ENCODE results near the gene FAM9C. TPM values are rescaled to one million over a fixed set of nuclear protein-coding genes. Genes with fewer than 3 reads are reported as not detected.
"Not testable (repeated sequence)": the region's sequence is repeated elsewhere in the genome, so short reads cannot be mapped to it uniquely, and the experiment has no call there.

The FAM9C gene
- total RNA-seq, 1 donor from 2014 or later, result 0.31 TPM

DNA sequence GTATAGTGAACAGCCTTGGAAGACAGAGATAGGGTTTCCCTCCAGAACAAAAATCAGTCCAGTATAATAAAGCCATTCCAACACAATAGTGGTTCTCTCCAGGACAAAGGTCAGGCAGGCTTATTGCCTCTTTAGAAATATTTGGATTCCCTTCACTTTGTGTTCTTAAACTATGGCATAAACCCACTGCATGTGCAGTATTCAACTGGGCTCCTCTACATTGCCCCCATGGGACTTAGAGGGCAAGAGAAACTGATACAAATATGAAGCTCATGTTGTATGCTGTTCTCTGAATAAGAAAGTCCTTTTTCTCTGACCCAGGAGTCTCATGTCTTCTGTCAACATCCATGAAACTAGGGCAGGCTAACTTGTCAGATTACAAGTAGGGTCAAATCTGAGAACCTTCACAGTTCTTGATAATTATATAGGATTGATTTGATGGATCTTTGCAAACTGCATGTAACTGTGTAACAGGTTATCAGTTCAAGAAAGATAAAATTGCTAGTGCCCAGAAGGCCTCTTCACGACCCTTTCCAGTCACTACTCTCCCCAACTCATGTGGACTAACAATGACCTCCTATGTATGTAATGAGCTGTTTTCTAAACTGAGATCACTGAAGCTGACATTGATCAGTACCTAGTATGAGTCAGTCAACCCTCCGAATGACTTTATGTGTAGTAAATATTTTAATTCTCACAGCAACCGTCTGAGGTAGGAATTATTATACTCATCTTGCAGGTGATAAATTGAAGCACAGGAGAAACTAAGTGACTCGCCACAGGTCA, 31.9 kb upstream of the FAM9C start:
- DNase-seq, result no peak

DNA sequence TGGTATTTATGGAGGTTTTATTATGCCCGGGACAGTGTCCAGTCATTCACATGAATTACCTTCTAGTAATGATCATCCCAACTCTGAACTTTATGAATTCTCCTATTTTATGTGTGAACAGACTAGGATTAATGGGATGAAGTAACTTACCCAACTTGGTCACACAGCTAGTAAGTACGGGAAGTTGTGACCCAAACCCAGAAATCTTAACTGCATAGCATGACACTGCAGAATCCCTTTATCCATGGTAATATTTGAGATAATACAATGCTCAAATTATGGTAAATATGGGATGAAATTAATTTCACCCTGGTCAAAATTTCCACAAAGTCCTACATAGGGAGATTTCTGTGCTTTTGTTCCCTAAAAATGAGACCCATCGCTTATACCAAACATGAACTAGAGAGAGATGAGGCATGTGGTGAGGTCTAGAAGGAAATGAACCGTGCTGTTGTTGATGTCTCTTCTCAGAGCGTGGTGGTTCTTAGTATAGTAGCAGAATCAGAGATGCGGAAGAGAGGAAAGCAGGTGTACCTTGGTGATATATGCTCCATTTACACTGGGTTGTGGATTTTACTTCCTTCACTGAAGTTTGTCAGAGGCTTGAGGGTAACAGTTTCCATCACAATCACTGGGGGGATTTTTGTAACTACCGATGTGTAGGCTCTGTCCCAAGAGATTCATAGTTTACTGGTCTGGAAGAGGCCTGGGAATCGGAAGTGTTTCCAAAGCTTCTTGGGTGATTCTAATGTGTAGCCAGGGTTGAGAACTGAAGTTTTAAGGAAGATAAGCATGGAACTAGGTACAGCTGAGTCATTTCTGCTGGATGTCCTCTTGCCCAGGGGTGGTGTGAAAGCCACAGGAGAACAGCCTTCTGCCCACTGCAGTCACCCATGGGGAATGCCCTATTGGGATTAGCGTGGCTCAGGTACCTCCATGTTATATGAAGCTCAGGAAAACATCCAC, 30.2 kb upstream of the FAM9C start:
- DNase-seq, result no peak

DNA sequence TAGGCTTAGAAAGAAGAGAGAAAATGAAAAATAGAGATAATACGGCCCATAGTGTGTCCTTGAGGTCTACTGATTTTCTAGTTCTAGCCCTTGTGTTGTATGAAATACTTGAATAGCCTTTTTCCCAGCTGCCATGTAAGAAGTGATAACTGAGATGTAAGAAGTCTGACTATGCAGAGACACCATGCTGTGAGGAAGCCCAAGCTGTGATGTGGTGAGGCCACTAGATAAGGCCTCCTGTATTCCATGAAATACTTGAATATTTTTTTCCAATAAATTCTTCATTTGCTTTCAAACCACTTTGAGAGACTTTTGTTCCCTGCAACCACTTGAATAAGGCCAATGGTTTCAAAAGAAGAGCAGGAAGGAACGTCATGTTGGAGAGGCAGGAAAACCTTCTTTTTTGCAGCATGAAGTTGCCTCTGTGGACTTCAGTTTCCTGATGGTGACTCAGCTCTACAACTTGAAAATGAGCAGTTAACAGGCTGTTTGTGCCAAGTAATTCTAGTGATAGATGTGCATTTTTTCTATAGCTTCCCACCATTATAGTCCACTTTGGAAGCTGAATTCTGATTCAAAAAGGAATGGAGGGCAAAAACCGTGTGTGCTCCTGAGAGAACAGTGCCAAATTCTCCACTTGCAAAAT, 25.5 kb upstream of the FAM9C start:
- DNase-seq, result no peak

GRCh38 chrX:13068651-13069050, 24.2 kb upstream of the FAM9C start:
- DNase-seq, result no peak

- DNase-seq, result no peak
These were observed 23.4 kb upstream of the FAM9C start for GRCh38 chrX:13067773-13068172.

DNA sequence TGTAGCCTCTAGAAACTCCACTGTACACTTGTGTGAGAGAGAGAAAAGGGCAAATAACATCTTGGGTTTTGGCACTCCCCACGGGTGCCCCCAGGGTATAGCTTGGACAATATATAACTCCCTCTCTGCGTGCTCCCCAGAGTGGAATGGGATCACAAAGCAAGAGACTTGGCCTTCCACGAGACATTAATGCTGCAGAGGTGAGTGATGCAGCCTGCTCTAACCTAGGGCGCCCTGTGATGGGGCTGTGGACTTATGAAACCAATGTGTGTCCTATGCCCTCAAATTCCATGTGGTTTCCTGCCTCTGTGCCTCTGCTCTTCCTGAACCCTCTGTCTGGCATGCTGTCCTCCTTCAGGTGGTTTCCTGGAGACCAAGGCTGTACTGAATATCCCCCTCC, 22.0 kb upstream of the FAM9C start:
- no peak for DNase-seq

DNA sequence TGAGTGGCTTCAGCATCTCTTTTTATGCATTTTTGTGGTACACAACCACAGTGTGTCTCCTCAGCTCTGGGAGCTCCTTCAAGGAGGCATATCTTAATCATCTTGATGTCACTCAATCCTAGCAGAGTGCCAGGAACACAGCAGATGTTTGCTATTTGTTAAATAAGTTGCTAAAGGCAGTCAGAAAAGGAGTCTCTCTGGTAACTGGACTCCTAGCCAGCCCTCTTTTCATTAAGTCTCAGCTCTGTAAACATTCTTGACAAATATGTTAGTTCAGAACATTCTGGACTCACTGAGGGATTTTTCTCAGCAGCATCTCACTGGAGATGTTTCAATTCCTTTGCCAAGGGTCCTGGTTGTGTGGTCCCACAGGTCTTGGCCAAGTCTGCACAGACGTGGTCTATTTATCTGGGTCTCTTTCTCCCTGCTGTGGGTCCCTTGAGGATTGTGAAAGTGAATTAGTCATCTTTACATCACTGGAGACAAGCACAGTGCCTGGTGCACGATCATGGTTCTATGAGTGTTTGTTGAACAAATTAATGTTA, 20.3 kb upstream of the FAM9C start:
- DNase-seq, result no peak

DNA sequence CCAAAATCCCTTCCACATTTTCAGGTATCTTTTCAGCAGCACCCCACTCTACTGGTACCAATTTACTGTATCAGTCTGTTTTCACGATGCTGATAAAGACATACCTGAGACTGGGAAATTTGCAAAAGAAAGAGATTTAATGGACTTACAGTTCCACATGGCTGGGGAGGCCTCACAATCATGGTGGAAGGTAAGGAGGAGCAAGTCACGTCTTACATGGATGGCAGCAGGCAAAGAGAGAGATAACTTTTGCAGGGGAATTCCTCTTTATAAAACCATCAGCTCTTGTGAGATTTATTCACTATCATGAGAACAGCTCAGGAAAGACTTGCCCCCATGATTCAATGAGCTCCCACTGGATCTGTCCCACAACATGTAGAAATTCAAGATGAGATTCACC, 18.7 kb upstream of the FAM9C start:
- not testable (repeated sequence) for DNase-seq

- not testable (repeated sequence) for DNase-seq
These were observed 17.9 kb upstream of the FAM9C start for GRCh38 chrX:13062331-13062730.

GRCh38 chrX:13061215-13061708, 16.8 kb upstream of the FAM9C start:
- not testable (repeated sequence) for DNase-seq

- DNase-seq, result no peak
These were observed 15.4 kb upstream of the FAM9C start for GRCh38 chrX:13059637-13060499.

- no peak for DNase-seq
These were observed 11.1 kb upstream of the FAM9C start for GRCh38 chrX:13055486-13055885.

GRCh38 chrX:13053171-13053570, 8.8 kb upstream of the FAM9C start:
- DNase-seq, result no peak

DNA sequence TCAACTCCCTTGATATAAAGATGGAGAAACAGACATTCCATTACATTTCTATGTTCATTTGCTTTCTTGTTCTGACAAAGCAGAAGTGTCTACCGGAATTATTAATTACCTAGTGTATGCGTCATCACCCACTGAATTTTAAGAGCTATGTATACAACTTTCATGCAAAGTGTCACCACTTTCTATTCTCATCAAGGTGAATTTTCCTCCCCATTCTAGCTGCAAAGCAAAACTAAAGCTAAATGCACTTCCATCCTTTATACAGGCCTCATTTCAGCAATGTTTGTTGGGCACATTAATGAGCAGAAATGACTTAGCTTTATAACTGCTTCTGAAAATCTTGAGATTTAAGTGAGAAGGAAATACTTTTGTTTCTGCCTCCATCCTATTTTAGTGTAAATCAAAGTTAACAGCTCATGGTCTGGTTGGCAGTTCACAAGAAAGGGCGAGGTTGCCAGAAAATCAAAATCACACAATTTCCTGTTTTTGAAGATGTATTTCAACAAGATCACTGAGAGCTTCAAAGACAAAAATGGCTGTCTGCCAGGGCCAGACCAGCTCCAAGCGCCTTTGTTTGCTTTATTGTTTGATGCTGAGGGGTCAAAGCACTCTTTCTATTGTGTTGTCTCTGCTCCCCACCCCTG, 7.2 kb upstream of the FAM9C start:
- DNase-seq, result no peak

DNA sequence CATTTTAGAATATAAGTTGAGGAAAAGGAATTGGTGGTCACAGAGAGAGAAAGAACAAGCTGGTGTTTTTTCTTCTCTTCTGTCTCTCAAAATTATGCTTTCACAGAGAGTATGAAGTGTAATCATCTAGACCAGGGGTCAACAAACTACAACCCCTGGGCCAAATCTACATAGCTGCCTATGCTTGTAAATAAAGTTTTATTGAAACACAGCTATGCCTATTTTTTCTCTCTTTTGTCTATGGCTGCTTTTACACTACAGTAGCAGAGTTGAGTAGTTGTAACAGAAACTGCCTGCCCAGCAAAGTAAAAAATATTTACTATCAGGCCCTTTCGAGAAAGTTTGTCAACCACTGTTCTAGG, 6.7 kb upstream of the FAM9C start:
- DNase-seq, result no peak

GRCh38 chrX:13050151-13050550, 5.7 kb upstream of the FAM9C start:
- no peak for DNase-seq

- no peak for DNase-seq
These were observed 3.9 kb upstream of the FAM9C start for GRCh38 chrX:13048280-13048679.

DNA sequence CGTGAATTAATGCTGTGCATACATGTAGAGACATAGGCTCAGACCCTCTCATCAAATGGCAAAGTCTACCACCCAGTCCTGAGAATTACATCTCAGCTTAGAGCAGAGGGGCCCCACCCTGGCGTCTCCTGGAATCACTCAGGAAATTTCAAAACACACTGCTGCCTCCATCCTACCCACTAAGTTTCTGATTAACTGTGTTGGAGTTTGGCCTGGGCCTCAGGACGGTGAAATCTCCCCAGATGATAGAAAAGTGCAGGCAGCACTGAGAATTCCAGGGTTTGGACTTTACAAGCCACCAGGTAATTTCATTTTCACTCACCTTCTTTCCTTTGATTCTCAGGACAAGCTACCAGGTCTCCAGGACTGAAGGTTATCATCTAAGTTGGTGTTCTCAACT, 3.3 kb upstream of the FAM9C start:
- DNase-seq, result no peak

DNA sequence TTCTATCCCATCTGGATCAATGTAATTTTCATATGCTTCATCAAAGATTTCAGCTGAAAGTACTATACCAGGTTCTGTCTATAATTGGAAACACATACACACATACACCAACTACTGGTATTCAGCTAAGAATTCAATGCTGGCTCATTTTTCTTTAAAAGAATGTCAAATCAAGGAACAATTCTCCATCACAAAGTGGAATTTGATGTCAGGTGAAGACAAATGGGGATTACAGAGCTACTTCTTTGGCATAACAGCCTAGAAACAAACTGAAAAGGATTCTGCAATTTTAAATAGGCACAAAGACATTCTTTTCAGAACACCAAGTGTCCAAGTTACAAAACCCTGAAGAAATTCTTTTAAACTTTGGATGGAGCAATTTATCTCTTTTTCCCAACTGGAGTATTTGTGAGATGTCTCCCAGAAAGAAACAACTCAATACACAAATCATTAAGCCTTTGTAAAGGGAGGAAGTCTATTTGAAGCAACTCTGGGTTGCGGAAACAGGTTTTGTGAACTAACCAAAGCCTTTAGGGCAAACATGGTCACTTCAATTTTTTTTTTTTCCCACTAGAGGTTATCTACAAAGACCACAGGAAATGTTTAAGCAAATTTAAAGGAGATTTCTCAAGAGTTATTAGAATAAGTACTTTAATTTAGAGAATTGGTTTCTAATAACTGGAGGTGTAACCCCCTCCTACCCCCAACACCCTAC, 1.9 kb upstream of the FAM9C start:
- no peak for DNase-seq

GRCh38 chrX:13043938-13044337, 482 bp downstream of the FAM9C start:
- no peak for DNase-seq

Measured in occipital lobe (tissue), 2 donors.